Gastrocnemius medialis (tissue), 4 donors: ENCODE results near the gene WNT7A.

Source experiments
- POLR2A ChIP-seq, 2 donors: fragments of 450-650 bp; IDR thresholded peaks; one replicate each; pipeline ENCODE4 v1.6.1; 2017; ENCODE audit warnings: antibody characterized with exemption in 2 of 2, mild to moderate bottlenecking in 2 of 2, moderate library complexity in 2 of 2
- TF ChIP-seq, protein P1 (sequence below), 5 experiments: fragments of 450-650 bp in 3 of 5; fragments of 200-600 bp in 2 of 5; sonication (generic) in 2 of 5; IDR thresholded peaks in 4 of 5; conservative IDR thresholded peaks in 1 of 5; 1 replicate in 4 of 5; 2 replicates in 1 of 5; pipeline ENCODE4 v1.5.1; 2016 to 2019; ENCODE audit warnings: antibody characterized with exemption in 5 of 5, mild to moderate bottlenecking in 3 of 5, moderate library complexity in 3 of 5

DNA sequence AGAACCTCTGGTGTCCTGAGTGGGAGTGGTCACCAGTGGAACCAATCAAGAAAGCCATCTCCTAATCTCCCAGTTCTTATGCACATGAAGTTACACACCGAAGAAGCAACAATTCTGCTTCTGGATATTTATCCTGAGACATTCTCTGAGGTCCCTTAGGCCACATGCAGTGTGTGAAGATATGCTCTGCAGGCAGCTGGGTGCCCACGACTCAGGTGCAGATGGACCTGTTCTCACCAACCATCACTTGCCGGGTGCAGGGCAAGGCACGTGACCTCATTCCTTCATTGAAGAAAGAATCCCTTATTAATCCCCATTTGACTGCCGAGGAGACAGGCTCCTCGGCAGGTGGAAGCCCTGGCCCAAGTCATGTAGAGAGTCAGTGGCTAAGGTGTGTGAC is 79.8 kb downstream of the WNT7A start:
- no peak for TF ChIP-seq POLR2A (IDR thresholded peaks at IDR 0.05)
- TF ChIP-seq, protein P1, sequence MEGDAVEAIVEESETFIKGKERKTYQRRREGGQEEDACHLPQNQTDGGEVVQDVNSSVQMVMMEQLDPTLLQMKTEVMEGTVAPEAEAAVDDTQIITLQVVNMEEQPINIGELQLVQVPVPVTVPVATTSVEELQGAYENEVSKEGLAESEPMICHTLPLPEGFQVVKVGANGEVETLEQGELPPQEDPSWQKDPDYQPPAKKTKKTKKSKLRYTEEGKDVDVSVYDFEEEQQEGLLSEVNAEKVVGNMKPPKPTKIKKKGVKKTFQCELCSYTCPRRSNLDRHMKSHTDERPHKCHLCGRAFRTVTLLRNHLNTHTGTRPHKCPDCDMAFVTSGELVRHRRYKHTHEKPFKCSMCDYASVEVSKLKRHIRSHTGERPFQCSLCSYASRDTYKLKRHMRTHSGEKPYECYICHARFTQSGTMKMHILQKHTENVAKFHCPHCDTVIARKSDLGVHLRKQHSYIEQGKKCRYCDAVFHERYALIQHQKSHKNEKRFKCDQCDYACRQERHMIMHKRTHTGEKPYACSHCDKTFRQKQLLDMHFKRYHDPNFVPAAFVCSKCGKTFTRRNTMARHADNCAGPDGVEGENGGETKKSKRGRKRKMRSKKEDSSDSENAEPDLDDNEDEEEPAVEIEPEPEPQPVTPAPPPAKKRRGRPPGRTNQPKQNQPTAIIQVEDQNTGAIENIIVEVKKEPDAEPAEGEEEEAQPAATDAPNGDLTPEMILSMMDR (IDR thresholded peaks at IDR 0.05 in 4 of 5, conservative IDR thresholded peaks at IDR 0.05 in 1 of 5) = no peak
